ENCODE results near the gene AVL9.

The AVL9 gene

GRCh38 chr7:32535162-32535702 lies 39.9 kb downstream of the AVL9 start:
- DNase-seq, result no peak

GRCh38 chr7:32536016-32536415 lies 40.7 kb downstream of the AVL9 start:
- no peak for DNase-seq

DNA sequence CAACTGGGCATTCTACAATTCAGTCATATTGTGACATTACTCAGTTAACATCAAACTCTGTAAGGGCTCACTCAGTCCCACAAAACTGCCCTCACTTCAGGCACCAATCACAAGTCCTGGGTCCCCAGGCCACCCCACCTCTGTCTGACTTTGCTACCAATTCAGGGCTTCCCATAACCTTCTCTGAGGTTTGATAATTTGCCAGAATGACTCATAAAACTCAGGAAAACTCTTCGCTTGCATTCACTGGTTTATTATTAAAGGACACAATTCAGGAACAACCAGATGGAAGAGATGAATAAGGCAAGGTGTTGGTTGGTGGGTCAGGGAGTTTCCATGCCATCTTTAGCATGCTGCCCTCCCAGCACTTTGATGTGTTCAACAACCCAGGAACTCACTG lies 41.3 kb downstream of the AVL9 start:
- DNase-seq, result no peak

DNA sequence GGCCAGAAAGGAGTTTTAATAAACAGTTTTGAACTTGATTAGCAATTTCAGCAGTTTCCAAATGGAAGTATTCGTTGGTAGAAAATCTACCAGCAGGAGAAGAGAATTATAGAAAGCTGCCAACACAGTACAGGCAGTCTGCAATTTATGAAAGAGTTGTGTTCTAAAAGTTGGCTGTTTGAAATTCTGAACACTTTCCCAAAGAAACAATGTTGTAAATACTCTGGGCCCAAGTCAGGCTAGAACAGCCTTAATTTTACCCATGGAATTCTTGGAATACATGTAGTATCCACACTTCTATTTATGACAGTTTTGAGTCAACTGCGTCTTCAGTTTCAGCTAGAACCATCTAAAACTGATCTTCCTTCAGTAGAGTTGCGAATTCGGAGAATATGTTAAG lies 42.5 kb downstream of the AVL9 start:
- DNase-seq, result no peak

DNA sequence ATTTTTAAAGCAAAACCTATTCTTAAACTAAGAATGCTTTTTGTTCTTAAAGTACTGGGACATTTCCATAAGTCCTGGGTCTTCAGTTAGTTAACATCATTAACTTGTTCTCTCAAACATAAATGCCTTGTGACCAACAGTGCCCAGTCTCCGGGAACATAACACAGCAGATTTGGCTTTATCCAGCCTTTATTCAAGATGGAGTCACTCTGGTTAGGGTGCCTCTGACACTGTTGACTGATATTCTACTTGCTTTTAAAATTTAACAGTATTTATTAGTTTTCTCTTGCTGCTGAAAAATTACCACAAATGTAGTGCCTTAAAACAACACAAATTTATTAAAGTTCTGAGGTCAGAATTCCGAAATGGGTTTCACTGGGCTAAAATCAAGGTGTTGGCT lies 44.1 kb downstream of the AVL9 start:
- no peak for DNase-seq

DNA sequence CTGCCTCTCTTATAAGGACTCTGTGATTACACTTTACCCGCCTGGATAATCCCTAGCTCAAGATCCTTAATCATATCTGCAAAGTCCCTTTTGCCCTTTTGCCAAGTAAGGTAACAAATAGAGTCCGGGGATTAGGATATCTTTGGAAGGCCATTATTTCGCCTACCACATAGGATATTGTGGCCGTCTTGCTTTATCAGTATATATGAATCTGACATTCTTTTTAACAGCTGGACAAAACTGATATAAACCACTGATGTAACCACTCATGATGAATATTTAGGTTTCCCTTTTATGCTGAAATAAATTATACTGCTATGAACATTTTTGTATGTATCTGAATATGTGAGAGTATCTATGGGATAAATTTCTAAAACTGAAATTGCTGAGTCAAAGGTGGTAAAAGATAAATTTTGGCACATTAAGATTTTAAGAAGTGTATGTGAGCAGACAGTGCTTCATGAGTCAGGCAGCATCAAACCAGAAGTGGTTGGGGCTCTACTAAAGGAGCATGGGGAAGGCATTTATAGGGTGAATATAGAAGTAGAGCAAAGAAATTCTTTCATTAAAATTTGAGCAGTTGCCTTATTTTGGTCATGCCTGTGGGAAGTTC lies 44.7 kb downstream of the AVL9 start:
- no peak for DNase-seq

GRCh38 chr7:32542595-32542994 lies 47.3 kb downstream of the AVL9 start:
- no peak for DNase-seq

- no peak for DNase-seq
Observed at GRCh38 chr7:32559480-32559879, 64.2 kb downstream of the AVL9 start.

- no peak for DNase-seq
Observed at GRCh38 chr7:32560075-32560474, 64.8 kb downstream of the AVL9 start.

DNA sequence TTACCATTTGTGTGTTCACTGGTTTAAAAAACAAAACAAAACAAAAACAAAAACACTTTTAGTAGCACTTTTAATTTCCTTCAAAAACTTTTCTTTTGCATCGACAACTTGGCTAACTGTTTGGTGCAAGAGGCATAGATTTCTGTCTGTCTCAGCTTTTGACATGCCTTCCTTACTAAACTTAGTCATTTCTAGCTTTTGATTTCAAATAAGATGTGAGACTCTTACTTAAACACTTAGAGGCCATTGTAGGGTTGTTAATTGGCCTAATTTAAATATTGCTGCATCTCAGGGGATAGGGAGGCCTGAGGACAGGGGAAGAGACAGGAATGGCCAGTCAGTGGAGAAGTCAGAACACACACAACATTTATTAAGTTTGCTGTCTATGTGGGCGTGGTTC lies 66.3 kb downstream of the AVL9 start:
- no peak for DNase-seq

GRCh38 chr7:32564542-32564941 lies 69.3 kb downstream of the AVL9 start:
- DNase-seq, result no peak

DNA sequence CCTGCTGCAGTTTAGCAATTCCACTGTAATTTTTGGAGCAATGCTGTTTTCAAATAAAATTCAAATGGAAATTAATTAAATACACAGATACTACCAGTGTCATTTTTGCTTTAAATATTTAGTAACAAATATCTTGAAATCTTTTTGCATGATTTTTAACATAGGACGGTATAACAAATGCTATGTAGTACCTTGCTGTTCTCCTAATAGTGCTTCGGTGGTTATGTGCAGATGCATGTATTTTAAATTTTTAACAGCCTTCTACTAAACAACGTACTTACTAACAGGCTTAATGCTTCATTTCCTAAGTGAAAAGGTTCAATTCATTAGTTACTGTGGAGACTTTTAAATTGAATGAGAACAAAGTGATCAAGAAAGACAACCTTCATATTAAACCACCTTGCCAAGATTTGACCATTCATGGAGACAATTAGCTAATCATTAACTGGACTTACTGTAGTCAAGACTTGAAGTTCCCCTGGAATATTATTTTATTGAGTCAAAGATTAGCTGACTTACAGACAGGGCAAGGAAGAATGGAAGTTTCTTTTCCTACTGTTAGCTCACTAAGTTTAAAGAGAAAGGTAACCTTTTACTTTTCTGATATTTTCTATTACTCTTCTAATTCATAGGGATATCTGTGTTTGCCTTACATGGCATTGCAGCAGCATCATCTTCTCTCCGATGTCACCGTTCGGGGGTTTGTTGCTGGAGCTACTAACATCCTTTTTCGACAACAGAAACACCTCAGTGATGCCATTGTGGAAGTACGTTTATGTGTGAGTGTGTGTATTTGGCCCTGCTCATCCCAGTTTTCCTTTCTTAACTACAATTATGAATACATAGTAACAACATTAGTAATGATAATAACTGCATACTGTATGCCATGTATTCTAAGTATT lies 74.3 kb downstream of the AVL9 start:
- DNase-seq, result no peak

GRCh38 chr7:32573110-32573687 lies 77.9 kb downstream of the AVL9 start:
- DNase-seq, result no peak

DNA sequence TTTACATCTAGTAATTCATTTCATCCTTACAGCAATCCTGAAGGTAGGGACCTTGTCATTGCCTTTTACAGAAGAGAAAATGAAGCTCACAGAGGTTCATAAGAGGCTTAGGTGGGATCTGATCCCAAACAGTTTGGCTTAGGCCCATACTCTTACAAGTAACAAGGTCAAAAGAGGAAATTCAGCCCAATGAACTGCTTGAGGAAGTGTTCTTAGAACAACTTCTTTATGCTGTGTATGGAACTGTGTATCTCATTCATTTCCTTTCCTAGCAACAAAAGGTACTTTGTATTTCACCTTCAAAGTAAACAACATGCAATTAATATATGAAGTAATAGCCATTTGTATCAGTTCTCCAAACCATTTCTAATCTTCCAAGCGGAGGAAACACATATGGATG lies 79.3 kb downstream of the AVL9 start:
- DNase-seq, result no peak

DNA sequence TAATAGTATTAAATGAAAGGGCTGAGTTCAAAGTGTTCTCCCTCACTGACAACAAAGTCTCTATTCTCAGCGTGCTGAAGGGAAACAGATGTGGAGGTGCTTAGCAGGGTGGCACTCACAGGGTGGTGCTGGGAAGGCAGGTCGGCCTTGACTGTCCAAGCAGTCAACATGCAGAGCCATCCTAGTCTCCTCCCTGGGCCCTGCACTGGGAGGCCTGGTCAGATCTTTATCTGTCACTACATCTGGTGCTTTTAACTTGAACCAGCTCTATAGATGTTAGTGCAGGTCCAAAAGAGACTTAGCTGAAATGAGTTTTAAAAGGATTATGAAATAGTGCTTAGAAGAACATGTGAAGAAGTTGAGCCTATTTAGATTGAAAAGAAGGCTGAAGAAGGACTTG lies 82.1 kb downstream of the AVL9 start:
- DNase-seq, result no peak

DNA sequence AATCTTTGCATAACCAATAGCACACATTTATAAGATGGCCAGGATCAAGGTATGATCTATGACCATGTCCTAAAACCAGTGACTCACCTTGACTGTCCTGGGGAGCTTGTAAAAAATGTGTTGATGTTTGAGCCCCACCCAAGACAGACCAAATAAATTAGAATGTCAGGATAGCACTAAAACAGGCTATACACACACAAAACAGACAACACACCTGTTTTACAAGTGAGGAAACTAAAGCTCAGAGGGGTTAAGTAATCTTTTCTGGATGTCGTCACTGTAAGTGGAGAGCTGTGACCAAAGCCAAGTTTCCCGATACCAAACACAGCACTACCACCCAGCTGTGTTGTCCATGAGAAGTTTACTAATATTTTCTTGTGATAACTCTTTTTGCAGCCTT lies 84.5 kb downstream of the AVL9 start:
- no peak for DNase-seq

- no peak for DNase-seq
Observed at GRCh38 chr7:32580646-32581045, 85.4 kb downstream of the AVL9 start.

DNA sequence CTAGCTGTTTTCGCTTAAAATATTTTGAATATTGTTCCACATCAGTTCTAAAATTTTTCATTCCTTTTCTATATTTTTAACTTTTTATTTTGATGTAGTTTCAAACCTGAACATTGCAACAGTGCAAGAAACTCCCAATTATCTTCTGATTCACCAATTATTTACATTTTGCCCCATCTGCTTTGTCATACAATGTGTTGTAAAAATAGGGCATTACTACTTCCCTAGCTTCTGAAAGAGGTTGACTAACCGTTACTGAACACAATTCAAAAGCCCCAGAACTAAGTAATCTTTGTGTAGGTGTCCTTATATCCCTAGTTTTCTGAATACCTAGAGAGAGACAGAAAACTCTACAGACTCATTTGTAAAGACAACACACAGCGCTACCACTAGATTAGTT lies 86.7 kb downstream of the AVL9 start:
- DNase-seq, result no peak

DNA sequence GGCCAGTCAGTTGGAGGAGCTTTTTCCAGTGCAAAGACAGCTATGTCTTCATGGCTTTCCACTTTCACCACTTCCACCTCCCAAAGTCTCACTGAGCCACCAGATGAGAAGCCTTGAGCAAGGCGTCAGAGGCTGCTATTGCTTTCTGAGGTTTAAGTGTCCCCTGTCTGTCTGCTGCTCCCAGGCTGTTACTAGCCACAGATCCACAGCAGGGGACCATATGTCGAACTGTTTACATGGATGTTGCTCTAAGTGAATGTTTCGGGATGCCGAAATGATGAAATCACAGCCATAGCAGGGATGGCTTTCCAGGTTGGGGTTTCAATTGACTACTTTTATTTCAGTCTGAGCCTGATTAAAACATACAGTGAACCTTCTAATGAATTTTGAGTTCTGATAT lies 88.5 kb downstream of the AVL9 start:
- no peak for DNase-seq

GRCh38 chr7:32586291-32587221 lies 91.3 kb downstream of the AVL9 start:
- DNase-seq, result no peak

DNA sequence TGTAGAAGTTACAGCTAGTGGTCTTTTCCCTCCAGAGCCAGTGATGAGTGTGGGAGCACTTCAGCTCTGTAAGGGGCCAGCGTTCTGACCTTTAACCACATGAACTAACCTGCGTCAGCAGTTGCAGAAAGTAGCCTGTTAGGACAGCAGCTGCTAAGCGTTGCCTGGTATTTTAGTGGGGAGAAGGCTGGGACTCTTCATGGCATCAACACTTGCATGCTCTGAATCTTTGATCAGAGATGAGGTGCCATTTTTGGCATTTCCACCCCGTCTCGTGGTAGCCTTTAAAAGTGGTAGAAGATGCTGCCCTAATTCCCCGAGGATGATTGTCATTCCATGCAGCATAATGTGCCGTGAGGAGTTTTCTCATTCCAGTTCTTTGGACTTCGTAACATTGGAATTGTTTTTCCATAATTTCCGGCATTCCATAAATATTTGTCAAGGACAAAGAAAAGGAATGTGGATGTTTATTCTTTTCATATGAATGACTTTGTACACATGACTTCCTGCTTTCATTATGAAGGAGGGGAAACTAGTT lies 92.2 kb downstream of the AVL9 start:
- DNase-seq, result no peak

DNA sequence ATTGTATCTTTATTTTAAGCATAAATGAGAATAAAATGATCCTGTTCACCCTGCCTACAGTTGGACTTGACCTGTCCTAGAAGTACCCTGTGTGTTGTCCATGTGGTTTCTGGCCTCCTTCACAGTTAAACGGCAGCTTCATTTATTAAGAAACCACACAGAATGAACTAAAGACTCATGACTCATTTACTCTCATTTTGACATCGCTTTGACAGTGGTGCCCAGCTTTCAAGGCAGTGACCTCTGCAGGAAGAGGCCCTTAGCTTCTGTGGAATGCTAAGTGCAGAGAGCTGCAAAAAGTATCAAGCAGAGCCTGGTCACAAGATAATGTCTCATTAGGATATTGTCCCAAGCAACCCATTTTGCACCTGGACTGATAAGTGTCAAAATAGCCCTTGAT lies 93.4 kb downstream of the AVL9 start:
- no peak for DNase-seq

DNA sequence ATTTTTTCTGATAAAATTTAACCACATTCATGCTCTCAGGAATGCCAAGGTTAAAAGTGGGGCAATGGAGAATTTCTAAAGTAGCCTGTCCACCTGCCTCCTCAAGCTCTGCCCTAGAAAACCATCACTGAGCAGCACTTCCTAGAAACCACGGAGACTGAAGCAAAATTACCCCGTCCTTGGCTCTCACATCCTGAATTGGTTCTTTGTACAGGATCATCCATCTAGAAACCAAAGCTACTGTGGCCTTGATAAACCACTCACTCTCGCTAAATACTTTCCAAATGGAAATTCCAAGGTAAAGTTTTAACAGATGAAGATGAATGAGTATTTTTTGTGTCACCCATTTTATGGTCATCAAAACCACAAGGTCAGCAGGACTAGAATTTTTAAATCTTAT lies 96.6 kb downstream of the AVL9 start:
- no peak for DNase-seq

All from GDM1 (cell line).